22Rv1 (cell line): Measurements from ENCODE around the gene CYP21A2.

Experiments used
- CTCF ChIP-seq: fragments of 450-650 bp; IDR thresholded peaks from 2 replicates; pipeline ENCODE4 v1.5.1; 2017; ENCODE audit warnings: mild to moderate bottlenecking
- ZFX ChIP-seq: fragments of 450-650 bp; IDR thresholded peaks from 2 replicates; pipeline ENCODE4 v1.6.1; 2017; ENCODE audit warnings: antibody characterized with exemption, borderline replicate concordance

GRCh38 chr6:32073613-32074012, 35.4 kb downstream of the CYP21A2 start:
- TF ChIP-seq CTCF (no peak), ZFX (no peak)
